GM12873 (cell line): ENCODE results near the gene UPB1.

Experiments
- TF ChIP-seq, protein P1 (sequence below): IDR thresholded peaks from 2 replicates; pipeline ENCODE4 v1.5.1; 2012; ENCODE audit warnings: low read depth, mild to moderate bottlenecking, moderate library complexity, low read length, control low read depth; ENCODE audit not compliant: insufficient read depth; ENCODE audit errors: missing control alignments

UPB1 gene

GRCh38 chr22:24550028-24550901 lies 55.1 kb downstream of the UPB1 start:
- TF ChIP-seq, protein P1, sequence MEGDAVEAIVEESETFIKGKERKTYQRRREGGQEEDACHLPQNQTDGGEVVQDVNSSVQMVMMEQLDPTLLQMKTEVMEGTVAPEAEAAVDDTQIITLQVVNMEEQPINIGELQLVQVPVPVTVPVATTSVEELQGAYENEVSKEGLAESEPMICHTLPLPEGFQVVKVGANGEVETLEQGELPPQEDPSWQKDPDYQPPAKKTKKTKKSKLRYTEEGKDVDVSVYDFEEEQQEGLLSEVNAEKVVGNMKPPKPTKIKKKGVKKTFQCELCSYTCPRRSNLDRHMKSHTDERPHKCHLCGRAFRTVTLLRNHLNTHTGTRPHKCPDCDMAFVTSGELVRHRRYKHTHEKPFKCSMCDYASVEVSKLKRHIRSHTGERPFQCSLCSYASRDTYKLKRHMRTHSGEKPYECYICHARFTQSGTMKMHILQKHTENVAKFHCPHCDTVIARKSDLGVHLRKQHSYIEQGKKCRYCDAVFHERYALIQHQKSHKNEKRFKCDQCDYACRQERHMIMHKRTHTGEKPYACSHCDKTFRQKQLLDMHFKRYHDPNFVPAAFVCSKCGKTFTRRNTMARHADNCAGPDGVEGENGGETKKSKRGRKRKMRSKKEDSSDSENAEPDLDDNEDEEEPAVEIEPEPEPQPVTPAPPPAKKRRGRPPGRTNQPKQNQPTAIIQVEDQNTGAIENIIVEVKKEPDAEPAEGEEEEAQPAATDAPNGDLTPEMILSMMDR: no peak

GRCh38 chr22:24550902-24551435 lies 55.8 kb downstream of the UPB1 start:
- TF ChIP-seq, protein P1: no peak

- TF ChIP-seq, protein P1: no peak
Measured at GRCh38 chr22:24553597-24554312, 58.6 kb downstream of the UPB1 start.

- TF ChIP-seq, protein P1: no peak
Measured at GRCh38 chr22:24554313-24555164, 59.4 kb downstream of the UPB1 start, which contains the start of gene GUCD1. Gene GUCD1 (minus strand): TSS chr22:24555138. CDS start chr22:24554991, 147 bp downstream.

DNA sequence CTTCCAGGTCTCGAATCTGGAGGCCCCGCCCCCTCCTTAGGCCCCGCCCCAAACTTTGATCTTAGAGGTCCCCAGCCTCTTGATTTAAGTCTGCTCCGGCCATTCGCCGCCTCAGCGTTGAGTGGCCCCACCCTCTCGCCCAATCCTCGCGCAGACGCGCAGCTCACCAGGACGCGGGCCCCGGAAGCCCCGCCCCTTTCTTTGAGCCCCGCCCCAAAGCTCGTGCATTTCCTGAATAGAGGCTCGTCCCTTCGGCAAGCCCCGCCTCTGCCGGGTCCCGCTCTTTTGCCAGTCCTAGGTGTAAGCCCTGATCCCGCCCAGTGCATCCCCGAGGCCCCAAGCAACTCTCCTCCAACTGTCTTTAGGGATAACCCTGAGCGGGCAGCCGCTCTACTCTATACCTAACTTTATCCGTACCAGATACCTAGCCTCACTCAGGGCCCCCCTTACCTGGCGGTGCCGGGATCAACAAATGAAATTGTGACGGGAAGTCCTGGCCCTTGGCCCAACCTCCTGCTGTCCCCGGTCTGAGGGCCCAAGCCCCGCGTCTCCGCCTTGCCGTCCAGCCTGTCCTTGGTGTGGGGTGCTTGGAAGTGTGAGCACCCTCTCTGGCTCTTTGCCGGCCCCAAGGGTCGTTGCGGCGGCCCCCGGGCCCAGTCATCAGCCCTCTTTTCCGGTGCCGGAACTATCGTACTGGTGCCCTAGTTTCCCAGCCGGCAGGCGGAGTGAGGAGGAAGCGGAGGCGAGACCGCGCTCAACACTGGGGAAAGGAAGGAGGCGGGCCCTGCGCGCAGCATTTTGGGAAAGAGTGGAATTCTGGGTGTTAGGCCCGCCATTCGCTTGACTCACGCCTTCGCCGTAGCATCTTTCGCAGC lies 60.3 kb downstream of the UPB1 start, which contains the start of gene SNRPD3:
SNRPD3 (plus strand) TSS at position 835 of the 875 bp plus-strand sequence. CDS start 1,676 bp downstream, outside the sequence.
- TF ChIP-seq, protein P1: no peak

DNA sequence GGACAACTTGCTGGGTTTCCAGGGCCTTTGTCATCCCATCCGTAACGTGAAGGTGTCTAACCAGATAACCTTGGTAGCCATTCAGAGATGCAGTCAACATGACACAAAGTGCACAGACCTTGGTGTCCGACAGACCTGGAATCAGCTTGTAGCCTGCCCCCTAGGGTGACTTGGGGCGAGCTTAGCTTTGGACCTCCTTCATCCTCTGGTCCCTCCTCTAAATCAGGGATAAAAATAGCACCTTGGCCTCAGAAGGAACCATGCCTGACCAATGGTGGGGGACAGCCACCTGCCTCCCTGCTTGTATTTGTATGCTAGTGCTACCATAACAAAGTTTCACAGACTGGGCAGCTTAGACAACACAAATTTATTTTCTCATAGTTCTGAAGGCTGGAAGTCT lies 64.3 kb downstream of the UPB1 start:
- TF ChIP-seq, protein P1: no peak
